Gastrocnemius medialis (tissue), 4 donors: ENCODE measurements around the gene HSF2BP. TPM values are rescaled to one million over a fixed set of nuclear protein-coding genes. Genes with fewer than 3 reads are reported as not detected.

Experiments
- ATAC-seq, 2 donors: fragments of 150-250 bp; one replicate each; pipeline ENCODE4 v1.9.1; 2016
- DNase-seq, 2 donors: peaks; one replicate each; pipeline ENCODE4 v3.0.0-alpha.2; 2019
- H3K27ac ChIP-seq, 4 donors: fragments of 200-600 bp; sonication (generic); 1 replicate in 1 of 4; 2 replicates in 3 of 4; pipeline ENCODE4 v1.5.1; 2016 to 2018; ENCODE audit warnings: mild to moderate bottlenecking in 2 of 4, moderate library complexity in 1 of 4
- H3K27me3 ChIP-seq, 3 donors: fragments of 200-600 bp; sonication (generic) in 2 of 3; 1 replicate in 1 of 3; 2 replicates in 2 of 3; pipeline versions ENCODE4 v1.5.1 to v1.6.0; 2016 to 2019; ENCODE audit warnings: mild to moderate bottlenecking in 1 of 3, moderate library complexity in 1 of 3
- H3K36me3 ChIP-seq, 2 donors: fragments of 200-600 bp; sonication (generic) in 1 of 2; one replicate each; pipeline ENCODE4 v1.5.1; 2017 to 2018
- H3K4me1 ChIP-seq, 2 donors: fragments of 200-600 bp; sonication (generic) in 1 of 2; one replicate each; pipeline ENCODE4 v1.5.1; 2016 to 2017; ENCODE audit warnings: mild to moderate bottlenecking in 2 of 2
- H3K4me3 ChIP-seq, 4 donors: fragments of 200-600 bp; sonication (generic) in 3 of 4; 1 replicate in 1 of 4; 2 replicates in 3 of 4; pipeline ENCODE4 v1.5.1; 2016 to 2019; ENCODE audit warnings: mild to moderate bottlenecking in 2 of 4
- H3K9me3 ChIP-seq, 3 donors: fragments of 200-600 bp; sonication (generic) in 2 of 3; 1 replicate in 1 of 3; 2 replicates in 2 of 3; pipeline ENCODE4 v1.5.1; 2016 to 2019
- POLR2A ChIP-seq, 2 donors: fragments of 450-650 bp; IDR thresholded peaks; one replicate each; pipeline ENCODE4 v1.6.1; 2017; ENCODE audit warnings: antibody characterized with exemption in 2 of 2, mild to moderate bottlenecking in 2 of 2, moderate library complexity in 2 of 2
- in situ Hi-C, 4 donors: fragments of 200-750 bp; cut with MboI; loops; one replicate each; pipeline versions ENCODE4 v1.15.0 to v1.8.0; 2017; ENCODE audit warnings: low sequenced_read_pairs in 4 of 4
- intact Hi-C: fragments of 100-400 bp; cut with DNase I; formaldehyde crosslinking; loops from one replicate; pipeline ENCODE4 v1.15.1; 2023; ENCODE audit warnings: low total_unique reads
- total RNA-seq, 4 donors: library from RNA; depleted of rRNA; stranded (reverse); fragments of >200 nt; gene quantifications; one replicate each; pipeline versions ENCODE4 v1.1.0 to v1.2.3, GENCODE V29; 2016
- TF ChIP-seq, protein P1 (sequence below), 5 experiments: fragments of 450-650 bp in 3 of 5; fragments of 200-600 bp in 2 of 5; sonication (generic) in 2 of 5; IDR thresholded peaks in 4 of 5; conservative IDR thresholded peaks in 1 of 5; 1 replicate in 4 of 5; 2 replicates in 1 of 5; pipeline ENCODE4 v1.5.1; 2016 to 2019; ENCODE audit warnings: antibody characterized with exemption in 5 of 5, mild to moderate bottlenecking in 3 of 5, moderate library complexity in 3 of 5

The HSF2BP gene
- total RNA-seq, 4 donors from 2014 or later: 0.63 TPM; not detected in 3

- in situ Hi-C loops: no loop called here
- H3K4me1 ChIP-seq: peaks cover 13 to 23% of the 10 kb centered on the region in 2 donors
- DNase-seq (no peak), ATAC-seq (no peak)
- H3K4me3 ChIP-seq: no peak overlapping the region
- no peak overlapping the region for H3K27ac ChIP-seq
- H3K9me3 ChIP-seq: no peaks in the 10 kb centered on the region
- no peaks in the 10 kb centered on the region for H3K36me3 ChIP-seq
- TF ChIP-seq, protein P1, sequence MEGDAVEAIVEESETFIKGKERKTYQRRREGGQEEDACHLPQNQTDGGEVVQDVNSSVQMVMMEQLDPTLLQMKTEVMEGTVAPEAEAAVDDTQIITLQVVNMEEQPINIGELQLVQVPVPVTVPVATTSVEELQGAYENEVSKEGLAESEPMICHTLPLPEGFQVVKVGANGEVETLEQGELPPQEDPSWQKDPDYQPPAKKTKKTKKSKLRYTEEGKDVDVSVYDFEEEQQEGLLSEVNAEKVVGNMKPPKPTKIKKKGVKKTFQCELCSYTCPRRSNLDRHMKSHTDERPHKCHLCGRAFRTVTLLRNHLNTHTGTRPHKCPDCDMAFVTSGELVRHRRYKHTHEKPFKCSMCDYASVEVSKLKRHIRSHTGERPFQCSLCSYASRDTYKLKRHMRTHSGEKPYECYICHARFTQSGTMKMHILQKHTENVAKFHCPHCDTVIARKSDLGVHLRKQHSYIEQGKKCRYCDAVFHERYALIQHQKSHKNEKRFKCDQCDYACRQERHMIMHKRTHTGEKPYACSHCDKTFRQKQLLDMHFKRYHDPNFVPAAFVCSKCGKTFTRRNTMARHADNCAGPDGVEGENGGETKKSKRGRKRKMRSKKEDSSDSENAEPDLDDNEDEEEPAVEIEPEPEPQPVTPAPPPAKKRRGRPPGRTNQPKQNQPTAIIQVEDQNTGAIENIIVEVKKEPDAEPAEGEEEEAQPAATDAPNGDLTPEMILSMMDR (IDR thresholded peaks at IDR 0.05 in 4 of 5, conservative IDR thresholded peaks at IDR 0.05 in 1 of 5): no peak
- no peak for TF ChIP-seq POLR2A (IDR thresholded peaks at IDR 0.05)
- intact Hi-C loops: no loop called here
- no peaks in the 10 kb centered on the region for H3K27me3 ChIP-seq
Measured at GRCh38 chr21:43599728-43600127, 59.6 kb downstream of the HSF2BP start.

- H3K27ac ChIP-seq: no peak overlapping the region
- peaks cover 12 to 20% of the 10 kb centered on the region in 2 donors for H3K4me1 ChIP-seq
- no peaks in the 10 kb centered on the region for H3K27me3 ChIP-seq
- no peaks in the 10 kb centered on the region for H3K36me3 ChIP-seq
- no peaks in the 10 kb centered on the region for H3K9me3 ChIP-seq
- in situ Hi-C loops: no loop called here
- TF ChIP-seq POLR2A (IDR thresholded peaks at IDR 0.05): no peak
- TF ChIP-seq, protein P1 (IDR thresholded peaks at IDR 0.05 in 4 of 5, conservative IDR thresholded peaks at IDR 0.05 in 1 of 5): no peak
- DNase-seq (no peak), ATAC-seq (no peak)
- no peak overlapping the region for H3K4me3 ChIP-seq
- intact Hi-C loops: no loop called here
Measured at GRCh38 chr21:43598416-43599120, 60.7 kb downstream of the HSF2BP start.

- Histone ChIP-seq H3K4me3 (no peak overlapping the region), H3K27ac (no peak overlapping the region), H3K4me1 (peaks cover 4 to 11% of the 10 kb centered on the region in 2 donors), H3K27me3 (no peaks in the 10 kb centered on the region), H3K9me3 (no peaks in the 10 kb centered on the region), H3K36me3 (no peaks in the 10 kb centered on the region)
- no peak for TF ChIP-seq POLR2A (IDR thresholded peaks at IDR 0.05)
- TF ChIP-seq, protein P1 (IDR thresholded peaks at IDR 0.05 in 4 of 5, conservative IDR thresholded peaks at IDR 0.05 in 1 of 5): no peak
- ATAC-seq: no peak
- no peak for DNase-seq
- in situ Hi-C loops (no loop called here), intact Hi-C loops (no loop called here)
Measured at GRCh38 chr21:43597540-43598250, 61.6 kb downstream of the HSF2BP start.

- ATAC-seq: no peak
- in situ Hi-C loops: no loop called here
- H3K9me3 ChIP-seq: no peaks in the 10 kb centered on the region
- H3K36me3 ChIP-seq: no peaks in the 10 kb centered on the region
- no peak for DNase-seq
- intact Hi-C loops: no loop called here
- no peaks in the 10 kb centered on the region for H3K27me3 ChIP-seq
- peaks cover 0 to 5% of the 10 kb centered on the region in 2 donors for H3K4me1 ChIP-seq
- TF ChIP-seq, protein P1 (IDR thresholded peaks at IDR 0.05 in 4 of 5, conservative IDR thresholded peaks at IDR 0.05 in 1 of 5): no peak
- TF ChIP-seq POLR2A (IDR thresholded peaks at IDR 0.05): no peak
- no peak overlapping the region for H3K4me3 ChIP-seq
- H3K27ac ChIP-seq: no peak overlapping the region
Measured at GRCh38 chr21:43597052-43597451, 62.2 kb downstream of the HSF2BP start.
